HG02943 (cell line): Measurements from ENCODE around the gene TXN.

Experiments
- ATAC-seq: cut with Tn5 transposase; IDR thresholded peaks from one replicate; pipeline ENCODE4 v1.9.1; 2021; ENCODE audit warnings: mild to moderate bottlenecking, low read depth, moderate library complexity; ENCODE audit not compliant: unreplicated experiment

Gene TXN

DNA sequence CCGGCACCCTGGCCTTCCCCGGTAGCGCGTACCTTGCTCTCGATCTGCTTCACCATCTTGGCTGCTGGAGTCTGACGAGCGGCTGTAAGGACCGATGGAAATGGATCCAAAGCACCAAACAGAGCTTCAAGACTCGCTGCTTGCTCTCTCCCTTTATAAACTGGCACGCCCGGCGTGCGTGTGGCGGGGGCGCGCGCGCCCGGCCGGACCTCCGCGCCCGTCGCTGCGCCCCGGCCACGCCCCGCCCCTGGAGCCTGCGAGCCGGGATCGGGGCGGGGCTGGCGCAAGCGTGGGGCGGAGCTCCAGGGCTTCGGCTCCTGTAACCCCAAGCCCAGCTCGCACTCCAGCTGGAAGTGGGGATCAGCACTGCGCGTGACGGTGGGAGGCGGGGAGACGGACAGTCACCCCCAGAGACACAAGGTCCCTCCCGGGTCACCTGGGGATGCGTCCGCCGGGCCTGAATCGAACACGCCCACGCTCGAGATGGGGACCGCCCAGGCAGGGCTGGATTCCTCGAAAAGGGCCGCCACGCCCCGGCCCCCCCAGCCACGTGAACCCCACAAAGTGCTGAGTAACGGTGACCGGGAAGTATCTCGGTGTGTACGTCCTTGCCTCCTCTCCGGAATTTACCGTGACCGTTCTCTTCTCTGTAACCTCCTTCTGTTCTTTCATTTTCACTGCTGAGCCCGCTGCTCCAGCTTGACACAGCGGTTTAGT lies at the start of gene TXN:
TXN (minus strand) TSS at position 128 of the 717 bp plus-strand sequence; CDS start at position 56, 72 bp downstream.
- peak; percentile 64 for ATAC-seq

DNA sequence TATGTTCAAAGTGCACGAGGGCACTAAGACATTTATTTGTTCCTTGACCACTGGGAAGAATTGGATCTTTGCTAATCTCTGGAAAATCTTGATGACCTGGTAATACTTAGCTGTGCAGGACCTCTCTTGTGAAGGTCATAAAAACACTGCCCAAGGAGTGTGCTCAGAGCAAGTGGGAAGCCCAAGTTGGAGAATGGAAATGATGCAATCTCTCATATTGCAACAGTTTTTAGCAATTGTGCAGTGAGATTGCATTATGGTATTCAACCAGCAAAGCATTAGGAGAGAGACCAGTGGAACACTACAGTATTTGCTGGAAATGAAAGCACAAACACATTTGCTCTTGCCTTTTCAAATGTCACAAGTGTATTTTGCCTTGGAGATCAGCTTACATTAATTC lies 46.8 kb upstream of the TXN start:
- ATAC-seq: no peak

DNA sequence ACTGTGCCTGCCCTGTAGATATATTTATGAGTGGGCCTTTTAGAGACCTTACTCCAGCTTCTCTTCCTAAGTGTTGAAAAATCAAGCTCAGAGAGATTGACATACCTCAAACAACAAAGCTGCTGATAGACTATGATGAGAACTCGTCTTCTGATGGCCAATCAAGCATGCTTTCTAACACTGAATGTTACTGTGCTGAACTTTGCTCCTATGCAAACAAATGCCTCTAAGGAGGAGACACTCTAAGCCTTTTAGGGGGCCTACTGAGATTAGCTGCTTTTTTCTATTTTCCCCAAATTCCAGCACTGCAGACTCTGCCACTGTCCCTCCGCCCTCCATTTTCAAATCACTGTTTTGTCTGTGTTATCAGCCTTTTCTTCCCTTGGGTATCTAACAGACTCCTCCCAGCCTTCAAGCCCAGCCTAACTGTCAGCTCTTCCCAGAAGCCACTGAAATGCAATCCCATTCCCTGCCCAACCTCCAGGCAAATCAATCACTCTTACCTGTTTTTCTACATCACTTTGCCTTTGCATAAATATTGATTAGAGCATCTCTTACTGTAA lies 41.8 kb upstream of the TXN start:
- ATAC-seq: no peak

- no peak for ATAC-seq
Measured at GRCh38 chr9:110293248-110293647, 36.9 kb upstream of the TXN start.

DNA sequence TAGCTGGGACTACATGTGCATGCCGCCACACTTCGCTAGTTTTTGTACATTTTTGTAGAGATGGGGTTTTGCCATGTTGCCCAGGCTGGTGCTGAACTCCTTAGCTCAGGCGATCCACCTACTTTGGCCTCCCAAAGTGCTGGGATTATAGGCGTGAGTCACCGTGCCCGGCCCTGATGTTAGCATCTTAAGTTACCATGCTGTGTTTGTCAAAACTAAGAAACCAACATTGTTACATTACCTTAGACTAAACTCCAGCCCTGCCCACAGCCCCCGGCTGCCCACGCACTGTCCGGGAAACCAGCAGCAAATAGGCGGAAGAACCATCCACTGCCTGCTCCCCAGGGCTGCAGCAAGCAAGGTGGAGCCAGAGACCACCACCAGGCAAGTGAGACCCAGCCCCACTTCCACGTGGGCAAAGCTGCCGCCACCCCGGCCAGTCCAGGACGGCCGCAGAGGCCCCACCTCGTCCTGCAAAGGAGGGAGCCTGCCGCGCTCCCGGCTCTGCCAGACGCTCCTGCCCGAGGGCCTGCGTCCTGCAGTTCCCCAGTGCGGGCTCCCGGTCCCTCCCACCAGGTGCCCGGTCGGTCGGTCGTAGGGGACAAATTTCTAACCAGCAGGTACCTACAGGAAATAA lies 35.7 kb upstream of the TXN start:
- no peak for ATAC-seq

DNA sequence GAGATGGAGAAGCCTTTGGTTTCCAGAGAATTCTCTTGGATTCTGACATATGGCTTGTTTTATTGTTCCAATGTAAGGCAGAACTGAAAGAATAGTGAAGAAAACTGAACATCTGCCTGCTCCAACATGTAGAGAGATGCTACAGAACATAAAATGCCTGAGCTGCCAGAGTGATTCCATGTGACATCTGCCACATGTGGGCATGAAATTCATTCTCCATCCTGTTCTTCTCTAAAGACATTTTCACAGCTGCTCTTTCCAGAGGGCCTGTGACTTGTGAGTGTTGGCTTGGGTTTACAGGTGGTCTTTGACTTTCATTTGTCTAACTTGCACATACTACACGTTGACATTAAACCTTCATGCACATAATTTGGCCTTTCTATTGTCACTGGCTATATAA lies 33.7 kb upstream of the TXN start:
- no peak for ATAC-seq

GRCh38 chr9:110288503-110288902 lies 32.2 kb upstream of the TXN start:
- ATAC-seq: no peak

- ATAC-seq: no peak
Measured at GRCh38 chr9:110287289-110287680, 31.0 kb upstream of the TXN start.

- no peak for ATAC-seq
Measured at GRCh38 chr9:110284211-110284844, 28.0 kb upstream of the TXN start.

GRCh38 chr9:110283751-110284150 lies 27.4 kb upstream of the TXN start:
- ATAC-seq: peak; percentile 50

DNA sequence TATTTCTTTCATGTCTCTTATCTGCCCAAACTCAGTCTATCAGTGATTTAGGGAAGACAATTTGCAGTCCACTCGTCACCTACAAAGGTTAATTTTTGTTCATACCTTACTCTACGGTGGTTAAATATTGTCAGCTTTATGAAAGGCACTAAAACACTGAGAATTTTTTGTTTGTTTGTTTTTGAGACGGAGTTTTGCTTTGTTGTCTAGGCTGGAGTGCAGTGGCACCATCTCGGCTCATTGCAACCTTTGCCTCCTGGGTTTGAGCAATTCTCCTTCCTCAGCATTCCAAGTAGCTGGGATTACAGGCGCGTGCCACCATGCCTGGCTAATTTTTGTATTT lies 26.4 kb upstream of the TXN start:
- no peak for ATAC-seq

DNA sequence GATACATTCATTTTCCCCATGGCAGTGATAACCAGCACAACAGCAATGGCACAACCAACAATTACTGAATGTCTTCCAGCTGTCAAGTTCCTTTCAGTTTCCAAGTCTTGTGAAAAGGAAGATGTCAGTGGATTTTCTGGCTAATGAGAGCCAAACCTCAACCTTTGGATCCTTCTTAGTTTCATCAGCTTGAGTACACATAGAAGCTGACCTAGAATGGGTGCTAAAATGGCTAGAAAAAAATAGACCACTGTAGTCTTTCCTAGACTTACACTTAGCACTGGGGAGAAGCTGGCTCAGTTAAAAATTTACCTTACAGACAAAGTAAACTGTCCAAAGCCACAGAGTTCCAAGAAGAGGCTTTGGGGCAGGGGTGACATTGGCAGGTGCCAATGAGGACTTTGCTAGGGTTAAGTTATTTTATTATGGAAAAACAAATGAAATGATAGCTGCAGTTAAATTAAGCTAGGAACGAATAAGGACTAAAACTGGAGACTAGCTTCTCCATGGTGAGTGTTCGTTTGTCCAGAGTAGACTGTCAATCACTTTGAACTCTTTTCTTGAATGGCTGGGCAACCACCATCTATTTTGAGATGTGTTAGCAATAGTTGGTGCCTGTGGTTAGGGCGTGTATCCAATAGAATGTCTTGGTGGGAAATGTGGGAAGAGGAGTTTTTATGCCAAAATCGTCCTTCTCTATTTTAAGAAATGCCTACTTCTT lies 25.9 kb upstream of the TXN start:
- no peak for ATAC-seq

DNA sequence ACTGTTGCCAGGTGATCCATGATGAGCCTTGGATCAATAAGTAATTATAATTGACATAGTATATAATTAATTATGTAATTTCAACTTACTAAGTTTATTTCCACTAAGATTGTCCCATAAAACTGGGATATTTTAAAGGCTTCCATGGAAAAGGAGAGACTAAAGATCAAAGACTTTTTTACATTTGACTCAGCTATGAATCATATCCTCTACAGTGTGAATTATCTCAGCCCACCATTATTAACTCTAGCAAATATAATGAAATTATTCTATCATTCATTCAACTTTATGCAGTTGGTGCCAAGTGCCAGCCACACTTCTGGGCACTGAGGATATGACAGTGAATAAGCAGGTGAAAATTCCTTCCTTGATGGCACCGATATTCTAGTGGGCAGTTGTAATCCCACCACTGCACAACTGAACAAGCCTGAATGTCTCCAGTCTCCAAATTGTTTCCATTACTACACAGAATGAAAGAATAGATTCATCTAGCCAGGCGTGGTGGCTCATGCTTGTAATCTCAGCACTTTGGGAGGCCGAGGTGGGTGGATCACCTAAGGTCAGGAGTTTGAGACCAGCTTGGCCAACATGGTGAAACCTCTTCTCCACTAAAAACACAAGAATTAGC lies 21.9 kb upstream of the TXN start:
- ATAC-seq: no peak

DNA sequence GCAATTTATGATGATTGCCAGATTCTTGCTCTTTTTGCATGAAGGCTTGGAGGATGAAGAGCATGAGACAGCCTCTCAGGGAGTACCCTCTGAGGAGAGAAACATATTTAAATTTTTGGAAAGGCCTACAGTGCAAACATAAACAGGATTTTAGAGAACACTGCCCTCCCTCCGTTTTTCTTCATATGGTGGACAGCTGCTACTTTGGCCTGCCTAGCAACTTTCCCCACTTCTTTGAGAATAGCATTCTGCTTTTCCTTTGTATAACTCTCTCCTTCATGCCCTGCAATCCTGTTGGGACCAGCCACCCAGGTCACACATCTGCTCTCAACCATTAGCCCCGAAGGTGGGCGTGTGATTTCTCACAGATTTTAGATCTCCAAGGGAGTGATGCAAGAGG lies 20.5 kb upstream of the TXN start:
- no peak for ATAC-seq

- no peak for ATAC-seq
Measured at GRCh38 chr9:110270211-110270995, 14.1 kb upstream of the TXN start.

DNA sequence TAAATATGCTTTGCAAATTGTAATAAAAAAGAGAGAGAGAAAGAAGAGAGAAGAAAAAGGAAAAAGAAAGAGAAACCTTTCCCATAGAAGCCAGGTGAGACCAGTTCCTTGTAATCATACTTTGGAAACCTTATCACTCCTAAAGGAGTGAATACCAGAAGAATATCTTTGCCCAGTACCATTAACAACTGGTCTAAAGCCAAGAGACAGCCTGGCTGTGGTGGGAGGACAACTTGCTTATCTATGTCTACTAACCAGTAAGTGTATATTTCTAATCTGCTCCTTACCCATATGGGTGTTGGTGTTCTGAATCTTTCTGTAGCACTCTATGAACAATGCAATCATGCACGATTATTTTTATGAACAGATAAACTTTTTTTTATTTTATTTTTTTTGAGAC lies 10.5 kb upstream of the TXN start:
- ATAC-seq: no peak

DNA sequence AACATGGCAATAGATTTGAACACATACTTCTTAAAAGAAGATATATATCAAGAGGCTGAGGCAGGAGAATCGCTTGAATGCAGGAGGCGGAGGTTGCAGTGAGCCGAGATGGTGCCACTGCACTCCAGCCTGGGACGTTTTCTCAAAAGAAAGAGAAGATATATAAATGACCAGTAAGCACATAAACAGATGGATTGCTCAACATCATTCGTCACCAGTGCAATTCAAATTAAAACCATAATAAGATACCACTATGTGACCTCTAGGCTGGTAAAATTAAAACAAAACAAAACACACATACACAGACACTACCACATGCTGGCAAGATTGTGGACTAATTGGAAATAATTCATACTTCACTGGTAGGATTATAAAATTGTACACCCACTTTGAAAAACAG lies 5.3 kb upstream of the TXN start:
- no peak for ATAC-seq

DNA sequence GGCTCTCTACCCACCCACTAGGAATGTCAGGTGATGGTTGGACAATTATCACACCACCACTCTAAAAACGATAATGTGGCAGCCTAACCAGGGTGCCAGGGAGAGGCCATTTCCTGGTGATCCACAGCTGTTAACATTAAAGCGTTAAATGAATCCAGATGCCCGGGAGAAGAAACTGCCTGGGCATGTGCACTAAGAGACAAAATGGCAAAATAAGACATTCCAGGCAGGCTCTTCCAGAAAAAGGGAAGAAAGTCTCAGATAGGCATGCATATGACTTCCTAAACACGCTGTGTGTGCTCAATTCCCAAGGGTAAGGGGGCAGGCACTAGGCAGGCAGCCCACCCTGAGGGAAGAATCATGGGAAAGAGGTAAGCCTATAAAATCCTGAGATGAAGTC lies 4.6 kb upstream of the TXN start:
- ATAC-seq: no peak

DNA sequence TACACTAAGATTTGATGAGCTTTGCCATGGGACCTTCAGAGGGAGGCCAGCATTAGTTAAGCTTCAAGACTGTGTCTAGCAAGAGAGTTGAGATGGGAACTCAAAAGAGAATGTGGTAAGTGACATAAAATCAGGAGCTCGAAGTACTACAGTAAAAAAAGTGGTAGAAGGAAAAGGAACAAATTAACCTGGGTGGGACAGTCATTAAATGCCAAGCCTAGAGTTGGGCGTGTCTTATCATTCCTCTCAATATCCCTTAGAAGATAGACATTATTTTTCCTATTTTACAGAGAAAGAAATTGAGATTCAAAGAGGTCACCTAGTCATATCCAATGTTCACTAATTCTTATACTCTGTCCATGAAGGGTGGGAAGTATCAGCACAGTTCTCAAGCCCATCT lies 3.3 kb upstream of the TXN start:
- ATAC-seq: no peak

DNA sequence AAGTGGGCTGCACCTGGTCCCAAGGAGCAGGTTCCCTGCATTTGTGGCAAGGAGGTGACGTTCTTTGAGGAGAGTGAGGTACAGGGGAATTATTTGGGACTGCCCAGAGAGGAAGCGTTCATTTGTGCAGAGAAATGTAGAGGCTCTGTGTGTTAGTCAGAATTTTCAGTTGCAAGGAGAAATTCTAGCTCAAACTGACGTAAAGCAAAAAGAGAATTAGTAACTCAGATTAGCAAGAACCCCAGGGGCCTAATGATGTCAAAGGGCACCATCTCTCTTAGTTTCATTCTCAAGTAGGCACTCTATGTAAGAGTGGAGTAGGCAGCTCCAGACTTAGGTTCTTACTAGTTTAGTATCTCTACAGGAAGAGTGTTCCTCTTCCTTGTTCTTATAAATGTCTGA lies 2.4 kb upstream of the TXN start:
- ATAC-seq: no peak
